Liver (tissue), 3 donors: ENCODE measurements around the gene PPIE.

Experiments
- TF ChIP-seq, protein P1 (sequence below): fragments of 150-350 bp; IDR thresholded peaks from 2 replicates; pipeline ENCODE4 v1.5.1; 2017; ENCODE audit warnings: improper control_type of control experiment, low read depth, low read length; ENCODE audit not compliant: missing input control
- TF ChIP-seq, protein P2 (sequence below): IDR thresholded peaks from 2 replicates; pipeline ENCODE4 v1.6.1; 2016; ENCODE audit warnings: antibody characterized with exemption
- donor health status: healthy.
- donor health status: healthy.

DNA sequence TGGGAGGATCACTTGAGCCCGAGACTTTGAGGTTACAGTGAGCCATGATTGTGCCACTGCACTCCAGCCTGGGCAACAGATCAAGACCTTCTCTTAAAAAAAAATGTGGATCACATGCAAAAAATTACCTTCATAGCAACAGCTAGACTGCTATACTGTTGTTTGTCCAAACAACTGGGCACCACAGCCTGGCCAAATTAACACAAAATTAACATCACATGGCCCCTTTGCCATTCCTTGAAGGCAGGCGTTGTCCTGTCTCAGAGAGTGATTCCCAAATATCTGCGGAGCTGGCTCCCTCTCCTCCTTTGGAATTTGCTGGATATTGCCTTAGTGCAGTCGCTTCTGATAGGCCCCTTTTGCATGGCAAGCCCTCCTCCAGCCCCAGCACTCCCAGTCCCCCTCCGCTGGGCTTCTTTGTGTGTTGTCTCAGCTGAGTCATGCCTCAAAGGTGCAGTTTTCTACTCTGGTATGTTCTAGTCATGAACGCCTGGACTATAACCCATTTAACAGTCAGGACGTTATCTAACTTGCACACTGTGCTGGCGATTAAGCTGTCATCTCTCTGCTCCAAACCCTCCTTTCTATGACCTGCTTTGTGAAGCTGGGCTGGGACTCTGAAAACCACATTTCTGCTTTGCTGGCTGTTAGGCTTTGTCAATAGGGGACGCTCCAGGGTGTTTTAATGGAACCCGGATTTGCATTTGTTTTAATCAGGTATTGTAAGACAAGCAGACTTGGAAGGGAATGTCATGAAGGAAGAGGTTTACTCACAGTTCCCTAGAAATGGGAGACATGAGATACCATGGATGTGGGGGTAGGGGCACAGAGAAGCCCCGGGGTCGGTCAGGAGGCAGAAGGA lies 27.3 kb upstream of the PPIE start:
- TF ChIP-seq, protein P1, sequence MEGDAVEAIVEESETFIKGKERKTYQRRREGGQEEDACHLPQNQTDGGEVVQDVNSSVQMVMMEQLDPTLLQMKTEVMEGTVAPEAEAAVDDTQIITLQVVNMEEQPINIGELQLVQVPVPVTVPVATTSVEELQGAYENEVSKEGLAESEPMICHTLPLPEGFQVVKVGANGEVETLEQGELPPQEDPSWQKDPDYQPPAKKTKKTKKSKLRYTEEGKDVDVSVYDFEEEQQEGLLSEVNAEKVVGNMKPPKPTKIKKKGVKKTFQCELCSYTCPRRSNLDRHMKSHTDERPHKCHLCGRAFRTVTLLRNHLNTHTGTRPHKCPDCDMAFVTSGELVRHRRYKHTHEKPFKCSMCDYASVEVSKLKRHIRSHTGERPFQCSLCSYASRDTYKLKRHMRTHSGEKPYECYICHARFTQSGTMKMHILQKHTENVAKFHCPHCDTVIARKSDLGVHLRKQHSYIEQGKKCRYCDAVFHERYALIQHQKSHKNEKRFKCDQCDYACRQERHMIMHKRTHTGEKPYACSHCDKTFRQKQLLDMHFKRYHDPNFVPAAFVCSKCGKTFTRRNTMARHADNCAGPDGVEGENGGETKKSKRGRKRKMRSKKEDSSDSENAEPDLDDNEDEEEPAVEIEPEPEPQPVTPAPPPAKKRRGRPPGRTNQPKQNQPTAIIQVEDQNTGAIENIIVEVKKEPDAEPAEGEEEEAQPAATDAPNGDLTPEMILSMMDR, result no peak
- TF ChIP-seq, protein P2, sequence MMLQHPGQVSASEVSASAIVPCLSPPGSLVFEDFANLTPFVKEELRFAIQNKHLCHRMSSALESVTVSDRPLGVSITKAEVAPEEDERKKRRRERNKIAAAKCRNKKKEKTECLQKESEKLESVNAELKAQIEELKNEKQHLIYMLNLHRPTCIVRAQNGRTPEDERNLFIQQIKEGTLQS, result no peak
